Right forelimb (tissue), 1 donor: Measurements from ENCODE around the gene MTX2.

Experiments used
- DNase-seq: peaks from one replicate; pipeline ENCODE4 v3.0.0-alpha.2; 2018

MTX2 gene

DNA sequence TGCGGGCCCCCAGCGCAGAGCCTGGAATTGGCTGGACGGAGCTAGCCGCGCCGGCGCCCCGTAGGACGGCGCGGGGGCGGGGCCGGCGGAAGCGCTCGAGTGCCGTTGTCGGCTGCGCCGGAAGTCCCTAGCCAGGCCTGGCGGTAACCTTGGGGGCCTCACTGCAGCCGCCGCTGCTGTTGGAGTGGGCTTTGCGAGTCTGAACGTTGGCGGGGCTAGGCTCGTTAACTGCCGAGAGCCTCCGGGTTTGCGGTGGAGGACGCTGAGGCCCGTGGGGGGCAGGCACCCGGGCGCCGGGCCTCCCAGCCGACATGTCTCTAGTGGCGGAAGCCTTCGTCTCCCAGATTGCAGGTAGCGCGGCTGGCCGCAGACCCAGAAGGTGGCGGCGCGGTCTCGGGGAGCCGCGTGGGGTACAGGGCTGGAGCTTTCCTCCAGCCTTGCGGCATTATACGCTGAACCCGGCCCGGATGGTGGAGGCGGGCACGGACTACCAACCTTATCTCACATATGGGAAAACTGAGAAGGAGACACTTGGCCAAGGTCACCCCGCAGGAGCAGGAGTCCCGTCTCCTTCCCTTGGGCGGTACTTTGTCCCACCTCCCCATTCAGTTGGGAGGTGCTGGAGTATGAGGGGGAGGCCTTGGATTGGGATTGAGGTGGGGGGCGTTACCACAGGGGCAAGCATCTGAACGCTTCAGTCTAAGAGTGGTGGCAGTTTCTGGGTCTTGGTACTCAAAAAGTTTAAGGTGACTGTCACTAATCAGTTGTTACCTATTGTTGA lies at the start of gene MTX2:
TSS of gene MTX2 (plus strand) at position 124 of the 781 bp plus-strand sequence. CDS start at position 312, 188 bp downstream.
- DNase-seq, result peak; percentile 88

DNA sequence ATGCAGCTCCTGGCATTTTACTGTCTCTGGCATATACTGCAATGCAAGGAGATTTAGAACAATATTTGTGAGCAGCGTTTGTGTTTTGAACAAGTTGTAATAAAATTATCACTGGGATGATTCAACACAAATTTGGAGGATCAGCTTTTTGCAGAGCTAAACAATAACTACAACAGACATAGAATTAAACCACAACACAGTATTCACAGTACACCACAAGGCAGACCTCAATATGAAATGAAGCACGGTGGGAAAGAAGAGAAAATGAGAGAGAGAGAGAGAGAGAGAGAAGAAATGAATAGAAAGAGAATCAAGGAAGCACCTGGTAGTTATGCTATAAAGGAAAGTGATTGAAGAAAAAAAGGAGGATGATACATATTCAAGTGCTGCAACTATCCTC lies 41.4 kb upstream of the MTX2 start:
- DNase-seq, result no peak

DNA sequence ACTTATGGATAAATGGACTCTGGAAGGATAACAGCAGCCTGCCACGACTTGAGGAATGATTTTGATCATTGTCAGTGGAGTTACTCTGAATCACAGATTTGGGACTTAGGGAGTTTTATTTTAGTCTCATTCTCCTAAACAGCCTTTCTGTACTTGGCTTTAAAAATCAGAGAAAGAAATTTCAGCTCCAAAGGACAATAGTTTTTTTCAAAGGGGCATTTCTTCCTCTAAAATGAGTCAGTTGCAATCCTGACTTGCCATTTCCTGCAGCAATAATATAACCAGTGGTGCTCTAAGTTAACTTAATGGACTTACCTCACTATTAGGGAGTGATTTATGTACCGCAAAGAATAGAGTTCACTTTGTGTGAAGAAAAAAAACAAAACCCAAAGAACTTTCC lies 35.1 kb upstream of the MTX2 start:
- DNase-seq, result no peak

DNA sequence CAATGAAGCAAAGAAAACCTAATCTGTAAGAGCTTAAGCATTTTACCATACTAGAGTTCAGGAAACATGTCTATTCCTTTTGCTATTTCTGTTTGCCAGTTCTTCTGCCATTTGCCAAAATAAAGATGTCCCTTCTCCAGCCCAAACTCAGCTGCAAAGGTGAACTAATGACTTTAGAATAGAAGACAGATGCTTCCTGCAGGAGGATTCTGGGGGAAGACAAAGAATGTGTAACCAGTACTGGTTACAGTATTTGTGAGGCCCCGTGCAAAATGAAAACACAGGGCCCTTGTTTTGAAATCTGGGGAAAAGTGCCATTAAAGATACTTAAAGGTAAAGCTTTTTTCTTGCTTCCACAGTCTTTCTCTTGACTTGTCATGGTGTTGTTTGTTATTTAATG lies 34.3 kb upstream of the MTX2 start:
- no peak for DNase-seq

DNA sequence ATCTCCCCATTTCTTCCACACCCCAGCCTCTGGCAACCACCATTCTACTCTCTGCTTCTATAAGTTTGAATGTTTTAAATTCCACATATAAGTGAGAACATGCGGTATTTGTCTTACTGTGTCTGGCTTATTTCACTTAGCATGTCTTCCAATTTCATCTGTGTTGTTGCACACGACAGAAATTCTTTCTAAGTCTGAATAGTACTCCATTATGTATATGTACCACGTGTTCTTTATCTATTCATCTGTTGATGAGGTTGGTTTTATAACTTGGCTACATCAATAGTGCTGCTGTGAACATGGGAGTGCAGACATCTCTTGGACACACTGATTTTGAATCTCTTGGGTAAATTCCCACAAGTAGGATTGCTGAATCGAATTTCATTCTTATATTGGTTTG lies 31.8 kb upstream of the MTX2 start:
- DNase-seq, result no peak

DNA sequence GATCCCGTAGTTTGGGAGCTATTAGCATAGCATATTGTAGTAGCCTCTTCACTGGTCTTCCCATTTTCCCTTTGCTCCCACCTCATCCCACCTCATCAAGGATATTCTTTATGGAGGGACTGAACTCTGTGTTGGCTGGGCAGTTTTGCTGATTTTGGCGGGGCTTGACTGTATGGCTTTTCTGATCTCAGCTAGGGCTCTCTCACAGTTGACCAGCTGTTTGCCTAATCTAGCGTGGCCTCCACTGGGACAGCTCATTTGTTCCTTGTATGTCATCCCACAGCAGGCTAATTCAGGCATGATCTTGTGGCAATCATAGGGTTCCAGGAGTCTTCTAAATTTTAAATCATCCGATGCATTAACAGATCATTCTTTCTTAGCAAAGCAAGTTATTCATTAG lies 30.2 kb upstream of the MTX2 start:
- no peak for DNase-seq

DNA sequence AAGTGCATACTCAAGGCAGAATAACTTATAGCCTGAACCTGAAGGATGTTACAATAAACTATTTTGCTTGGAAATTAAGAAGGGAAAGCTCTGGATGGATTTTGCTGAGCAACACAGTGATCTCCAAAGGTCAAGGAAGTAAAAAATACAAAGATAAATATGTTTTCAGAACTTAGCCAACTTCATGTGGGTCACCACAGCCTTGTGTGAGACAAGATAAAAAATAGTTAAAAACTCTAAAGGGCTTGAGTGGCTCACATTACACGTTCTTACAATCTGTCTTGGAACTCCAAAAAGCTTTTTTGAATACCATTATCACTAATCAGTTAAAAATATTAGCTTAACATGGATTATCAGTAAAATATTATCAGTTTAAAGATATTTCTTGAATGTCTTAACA lies 28.9 kb upstream of the MTX2 start:
- DNase-seq, result no peak

DNA sequence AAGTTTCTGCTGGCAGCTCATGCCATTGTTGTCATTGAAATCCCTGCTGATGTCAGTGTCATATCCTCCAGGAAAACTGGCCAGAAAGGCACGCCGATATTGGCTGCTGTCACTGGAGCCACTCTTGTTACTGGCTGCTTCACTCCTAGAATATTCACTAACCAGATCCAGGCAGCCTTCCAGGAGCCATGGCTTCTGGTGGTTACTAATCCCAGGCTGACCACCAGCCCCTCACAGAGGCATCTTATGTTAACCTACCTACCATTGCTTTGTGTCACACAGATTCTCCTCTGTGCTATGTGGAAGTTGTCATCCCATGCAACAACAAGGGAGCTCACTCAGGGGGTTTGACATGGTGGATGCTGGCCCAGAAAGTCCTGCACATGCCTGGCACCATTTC lies 27.0 kb upstream of the MTX2 start:
- DNase-seq, result no peak

DNA sequence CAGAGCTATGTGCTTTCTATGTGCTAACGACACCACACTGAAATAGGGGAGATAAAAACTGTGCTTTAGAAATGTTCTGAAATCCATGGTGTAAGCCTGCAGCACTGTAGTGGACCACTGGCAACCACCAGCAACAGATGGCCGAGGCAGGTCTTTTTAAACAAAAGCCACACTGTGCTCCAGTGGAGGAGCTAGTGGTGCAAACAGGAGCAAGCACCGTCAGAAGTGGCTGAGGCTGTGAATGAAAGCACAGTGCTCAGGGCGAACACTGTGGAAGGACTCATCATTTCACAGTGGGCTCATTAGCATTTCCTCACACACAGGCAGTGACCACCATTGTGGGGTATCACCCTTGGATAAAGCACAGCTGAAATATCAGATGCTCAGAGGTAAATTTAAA lies 22.9 kb upstream of the MTX2 start:
- DNase-seq, result no peak

DNA sequence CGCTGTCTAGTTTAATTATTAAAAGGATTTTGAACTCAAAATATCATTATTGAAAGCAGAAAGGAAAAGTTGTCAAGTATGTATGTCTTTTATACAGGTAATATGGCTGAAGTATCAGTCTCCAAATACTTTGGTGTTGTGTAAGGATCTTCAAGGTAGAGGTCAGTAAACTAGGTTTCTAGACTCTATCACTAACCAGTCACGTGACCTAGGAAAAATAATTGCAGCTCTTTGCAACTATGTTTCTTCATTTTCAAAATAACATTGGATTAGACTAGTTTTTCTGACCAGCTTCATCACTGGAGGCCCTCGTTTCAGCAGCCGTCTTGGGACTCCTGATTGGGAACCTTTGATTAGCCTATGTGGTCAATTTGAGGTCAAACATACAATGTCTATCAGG lies 21.4 kb upstream of the MTX2 start:
- no peak for DNase-seq

DNA sequence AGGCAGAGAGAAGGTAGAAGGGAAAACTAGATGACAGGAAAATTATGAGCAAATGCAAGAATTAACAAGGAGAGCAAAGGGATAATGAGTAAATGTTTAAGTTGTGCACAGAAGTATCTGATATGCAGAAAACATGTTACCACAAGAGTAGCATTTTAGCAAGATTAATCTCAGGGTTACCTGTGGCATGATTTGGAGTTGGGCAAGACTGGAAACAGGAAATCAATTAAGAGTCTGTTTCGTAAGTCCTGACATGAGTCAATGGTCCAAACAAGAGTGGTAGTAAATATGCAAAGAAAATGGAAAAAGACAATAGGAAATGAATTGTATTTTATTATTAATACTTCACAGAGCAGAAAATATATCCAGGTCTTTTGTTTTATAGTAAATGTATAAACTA lies 17.3 kb upstream of the MTX2 start:
- no peak for DNase-seq

DNA sequence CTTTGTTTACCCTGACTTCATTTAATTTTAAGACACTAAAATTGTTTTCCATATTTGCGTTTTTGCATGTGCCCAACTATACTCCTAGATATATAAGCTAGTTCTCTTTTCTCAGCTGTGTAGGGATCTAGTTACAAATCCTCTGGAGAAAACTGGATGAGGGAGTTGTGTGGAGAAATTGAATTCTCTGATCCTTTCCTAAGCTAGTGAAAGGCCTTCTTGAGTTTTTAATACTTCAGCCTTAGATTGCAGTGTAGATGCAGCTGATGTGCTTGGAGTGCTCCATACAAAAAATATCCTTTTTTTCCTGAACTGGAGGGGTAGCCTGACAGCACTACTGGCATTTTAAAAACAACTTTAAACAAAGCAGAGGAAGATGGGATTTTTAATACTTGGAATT lies 8.6 kb upstream of the MTX2 start:
- no peak for DNase-seq

DNA sequence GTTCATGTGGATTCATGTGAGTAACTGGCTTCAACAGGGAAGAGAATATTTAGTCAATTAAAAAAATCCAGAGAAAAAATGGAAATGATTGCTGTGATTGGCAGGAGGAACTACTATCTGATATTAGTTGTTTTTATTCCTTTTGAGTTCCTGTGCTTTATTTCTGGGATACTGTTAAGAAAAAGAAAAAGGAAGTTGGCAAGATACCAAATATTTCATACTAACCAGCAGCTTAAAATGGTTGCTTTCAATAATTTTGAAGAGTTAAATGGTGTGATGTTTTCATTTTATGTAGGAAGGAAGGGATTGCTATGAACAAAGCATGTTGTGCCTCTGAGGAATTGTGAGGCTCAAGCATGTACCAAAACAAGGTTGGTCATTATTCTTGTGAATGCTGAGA lies 8.1 kb upstream of the MTX2 start:
- DNase-seq, result no peak

DNA sequence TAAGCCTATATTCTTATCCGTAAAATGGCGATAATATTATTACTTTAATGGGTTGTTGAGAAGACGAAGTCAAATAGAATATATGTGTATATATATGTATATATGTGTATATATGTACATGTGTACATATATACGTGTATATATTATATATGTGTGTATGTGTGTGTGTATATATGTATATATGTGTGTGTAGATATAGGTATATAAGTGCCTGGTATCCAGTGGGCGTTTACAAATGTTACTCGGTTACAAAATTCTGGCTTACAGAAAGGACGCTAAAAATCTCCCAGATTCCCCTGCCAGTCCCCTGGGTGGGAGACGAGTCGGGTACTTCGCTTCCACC lies 295 bp upstream of the MTX2 start:
- no peak for DNase-seq

DNA sequence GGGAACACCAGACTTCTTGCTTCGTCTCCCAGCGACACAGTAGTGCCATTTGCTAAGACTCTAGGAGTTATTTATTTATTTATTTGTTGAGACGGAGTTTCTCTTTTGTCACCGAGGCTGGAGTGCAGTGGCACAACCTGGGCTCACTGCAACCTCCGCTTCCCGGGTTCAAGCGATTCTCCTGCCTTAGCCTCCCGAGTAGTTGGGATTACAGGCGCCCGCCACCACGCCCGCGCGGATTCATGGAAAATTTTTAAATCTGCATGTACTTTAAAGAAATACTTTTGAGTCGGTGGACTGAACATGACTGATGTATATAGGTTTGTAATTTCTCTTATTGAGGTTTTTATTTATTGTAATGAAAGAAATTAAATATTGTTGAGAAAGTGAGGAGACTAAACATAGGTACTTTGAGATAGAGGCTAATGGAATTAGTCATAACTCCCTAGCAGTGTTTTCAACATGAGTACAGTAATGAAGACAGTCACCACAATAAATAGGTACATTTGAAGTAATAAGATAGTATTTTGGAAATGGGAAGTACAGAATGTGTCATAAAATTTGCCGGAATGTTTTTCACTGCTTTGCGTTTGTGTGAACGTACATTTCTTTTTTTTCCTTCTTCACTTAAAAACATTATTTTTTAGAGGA lies 983 bp downstream of the MTX2 start:
- DNase-seq, result no peak

DNA sequence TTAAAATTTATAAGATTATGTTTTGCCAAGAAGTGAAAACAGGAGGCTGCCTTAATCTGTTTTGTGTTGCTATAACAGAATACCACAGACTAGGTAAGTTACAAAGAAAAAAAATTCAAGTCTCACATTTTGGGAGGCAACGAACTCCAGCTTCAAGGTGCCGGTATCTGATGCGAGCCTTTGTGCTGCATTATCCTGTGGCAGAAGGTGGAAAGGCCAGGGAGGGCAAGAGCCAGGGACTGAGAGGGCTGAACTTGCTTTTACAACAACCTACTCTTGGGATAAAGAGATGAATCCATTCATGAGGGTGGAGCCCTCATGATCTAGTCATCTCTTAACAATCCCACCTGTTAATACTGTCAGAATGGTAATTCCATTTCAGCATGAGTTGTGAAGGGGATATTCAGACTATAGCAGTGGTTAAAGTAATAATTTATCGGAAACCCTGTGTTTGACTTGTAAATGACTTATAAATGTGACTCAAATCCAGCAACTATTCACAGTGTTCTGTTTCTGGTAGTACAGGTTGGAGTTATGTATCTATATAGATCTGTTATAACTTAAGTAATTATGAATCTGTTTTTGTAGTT lies 3.7 kb downstream of the MTX2 start:
- no peak for DNase-seq

DNA sequence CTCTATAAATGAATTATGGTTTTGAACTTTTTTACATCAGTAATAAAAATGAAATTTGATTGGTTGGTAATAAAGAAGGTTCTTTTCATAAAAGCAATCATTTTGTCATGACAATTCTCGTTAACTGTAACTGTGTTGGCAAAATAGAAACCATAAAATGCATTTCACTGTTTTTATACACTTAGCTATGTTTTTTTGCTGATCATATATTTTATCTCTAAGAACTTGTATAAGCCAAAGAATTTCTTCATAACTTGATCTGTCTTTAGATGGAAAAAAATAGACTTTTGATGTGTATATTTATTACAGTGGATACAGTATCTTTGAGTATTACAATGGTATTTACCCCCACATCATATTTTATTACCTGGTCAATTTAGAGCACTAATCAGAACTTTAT lies 9.7 kb downstream of the MTX2 start:
- DNase-seq, result no peak

DNA sequence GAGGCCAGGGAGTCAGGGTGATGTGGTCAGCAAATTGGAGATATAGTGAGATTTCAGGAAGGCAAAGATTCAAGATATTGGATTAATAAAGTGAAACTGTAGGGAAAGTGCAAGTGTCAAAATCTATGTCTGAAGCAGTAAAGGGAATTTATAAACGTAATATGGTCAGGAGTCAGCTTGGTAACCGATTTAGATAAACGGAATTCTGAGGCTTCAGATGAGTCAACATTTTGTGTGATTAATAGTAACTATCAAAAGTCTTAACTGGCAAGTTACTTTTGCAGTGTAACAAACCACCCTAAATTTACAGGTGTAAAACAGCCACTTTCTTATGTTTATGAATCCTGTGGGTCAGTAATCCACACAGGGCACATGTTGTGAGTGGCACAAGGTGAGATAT lies 10.9 kb downstream of the MTX2 start:
- DNase-seq, result no peak

DNA sequence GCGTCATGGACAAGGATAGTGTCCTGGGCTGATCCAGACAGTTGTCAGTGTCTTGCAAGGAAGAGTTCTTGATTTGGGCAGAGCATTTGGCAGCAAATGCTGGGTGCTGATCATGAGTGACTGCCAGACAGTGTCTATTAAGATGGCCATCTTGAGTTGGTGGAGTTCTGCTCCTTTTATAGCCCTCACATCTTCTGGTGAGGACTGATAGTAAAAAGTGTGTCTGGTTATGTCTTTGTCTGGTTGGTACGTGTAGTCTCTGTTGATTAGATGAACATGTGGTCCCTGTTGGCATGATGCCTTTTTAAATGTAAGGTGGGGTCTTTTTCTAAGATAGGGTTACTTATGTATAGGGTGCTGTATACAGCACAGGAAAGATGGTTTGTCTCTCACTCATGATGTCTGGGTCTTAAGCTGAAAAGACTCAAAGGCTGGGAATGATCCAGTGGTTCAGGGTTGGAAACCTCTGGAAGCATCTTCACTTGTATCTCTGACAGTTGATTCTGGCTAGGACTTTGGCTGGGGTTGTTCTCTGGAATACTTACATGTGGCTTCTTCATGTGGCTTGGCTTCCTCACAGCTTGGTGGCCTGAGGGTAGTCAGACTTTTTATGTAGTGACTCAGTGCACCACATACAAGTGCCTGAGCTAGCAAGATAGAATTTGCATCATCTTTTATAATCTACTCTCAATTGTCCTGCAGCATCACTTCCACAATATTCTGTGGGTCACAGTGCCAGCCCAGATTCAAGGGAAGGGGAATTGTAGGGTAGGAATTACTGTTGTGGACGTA lies 11.8 kb downstream of the MTX2 start:
- no peak for DNase-seq

DNA sequence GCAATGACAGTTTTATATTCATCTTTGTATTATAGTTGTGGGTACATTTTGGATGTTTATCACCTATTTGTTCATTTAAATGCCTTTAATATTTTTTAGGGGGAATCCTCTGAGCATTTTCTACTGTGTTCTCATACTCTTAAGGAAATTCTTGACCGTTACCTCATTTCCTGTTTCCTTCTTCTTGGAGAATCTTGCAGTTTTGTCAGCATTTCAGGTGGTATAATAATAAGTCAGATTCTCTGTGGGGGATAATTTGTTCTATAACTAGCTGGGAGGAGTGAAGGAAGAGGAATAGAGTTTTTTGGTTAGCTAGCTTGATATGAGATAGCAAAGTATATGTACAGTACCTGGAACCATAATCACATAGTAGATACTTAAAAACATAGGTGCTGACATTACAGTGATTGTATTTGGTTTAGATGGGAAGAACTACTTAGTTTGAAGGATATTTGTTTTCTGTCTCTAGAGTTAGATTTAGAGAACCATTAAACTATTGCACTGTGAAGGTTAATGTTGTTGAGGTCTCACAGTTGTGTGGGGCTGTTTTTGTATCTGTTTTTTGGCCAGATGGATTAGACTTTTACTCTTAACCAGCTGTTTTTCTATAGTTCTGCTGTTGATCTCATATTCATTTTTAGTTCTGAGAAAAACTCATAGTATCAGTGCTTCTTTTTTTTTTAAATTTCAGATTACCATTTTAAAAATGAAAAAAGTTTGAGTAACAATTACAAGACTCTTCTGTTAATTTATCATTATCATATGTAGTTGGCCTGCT lies 14.2 kb downstream of the MTX2 start:
- no peak for DNase-seq

DNA sequence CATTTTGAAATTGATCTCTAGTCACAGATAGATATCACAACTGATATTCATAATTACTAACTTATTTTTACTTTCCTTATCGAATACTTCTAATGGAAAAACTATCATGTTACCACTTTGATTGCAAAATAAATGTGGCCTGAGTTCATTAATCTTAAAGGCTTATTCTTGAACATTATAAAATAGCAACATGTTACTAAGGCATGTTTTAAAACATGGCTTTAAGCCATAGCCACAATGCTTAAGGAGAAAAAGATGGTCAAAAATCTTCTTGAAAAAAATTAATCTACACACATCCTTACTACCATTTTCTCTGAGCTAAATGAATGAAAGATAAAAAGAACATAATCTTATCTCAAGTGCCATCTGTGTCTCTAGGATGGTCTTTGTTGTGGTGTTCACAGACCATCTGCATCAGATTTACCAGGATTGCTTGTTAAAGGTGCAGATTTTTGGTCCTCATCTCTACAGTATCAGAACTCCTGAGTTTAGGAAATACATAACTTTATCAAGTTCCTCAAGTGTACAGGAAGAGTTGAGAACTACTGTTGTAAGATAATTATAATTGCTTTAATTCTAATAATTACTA lies 15.3 kb downstream of the MTX2 start:
- DNase-seq, result no peak

DNA sequence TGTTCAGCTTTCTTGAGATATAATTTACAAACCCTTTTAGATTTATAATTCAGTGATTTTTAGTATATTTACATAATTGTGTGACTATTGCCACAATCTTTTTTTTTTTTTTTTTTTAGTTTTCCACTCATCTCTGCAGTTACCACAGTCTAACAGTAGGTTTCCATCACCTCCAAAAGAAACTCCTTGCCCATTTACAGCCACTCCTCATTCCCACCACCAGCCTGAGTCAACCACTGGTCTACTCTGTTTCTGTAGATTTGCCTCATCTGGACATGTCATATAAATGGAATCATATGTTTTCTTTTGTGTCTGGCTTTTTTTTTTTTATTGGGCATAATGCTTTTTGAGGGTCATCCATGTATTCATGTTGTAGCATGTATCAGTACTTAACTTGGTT lies 16.1 kb downstream of the MTX2 start:
- DNase-seq, result no peak

DNA sequence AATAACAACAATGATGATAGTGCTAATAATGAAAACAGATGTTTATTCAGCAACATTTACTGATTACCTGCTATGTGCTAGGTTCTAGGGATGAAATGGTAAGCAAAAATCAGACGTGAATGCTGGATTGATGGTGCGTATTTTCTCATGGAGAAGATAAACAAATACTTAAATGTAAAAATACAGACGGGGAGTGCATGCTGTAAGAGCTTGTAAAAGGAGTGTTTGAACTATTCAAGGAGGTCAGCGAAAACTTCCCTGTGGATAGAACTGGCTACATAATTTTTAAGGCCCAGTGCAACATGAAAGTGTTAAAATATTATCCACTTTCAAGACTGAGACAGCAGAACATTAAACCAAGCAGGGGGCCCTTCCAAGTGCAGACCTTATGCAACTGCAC lies 22.1 kb downstream of the MTX2 start:
- no peak for DNase-seq
